ENCODE results near the gene RPL13. TPM values are rescaled to one million over a fixed set of nuclear protein-coding genes. Genes with fewer than 3 reads are reported as not detected.

RPL13 gene
- total and polyA plus RNA-seq, 10 of the 15 experiments (the other 5 are each of a cell fraction or from before 2014, with no cell fraction given) = 386 to 9,428 (median 2,486) TPM

- in situ Hi-C loops (cut with MboI) (no loop called here), intact Hi-C loops (cut with micrococcal nuclease; ENCODE audit: unreplicated experiment) (no loop called here)
- BruUV-seq (replicated peaks) = no TSS peak
- Histone ChIP-seq H3K27ac (ENCODE audit: control insufficient read depth, insufficient read depth) (no peak overlapping the region), H2AFZ (ENCODE audit: control insufficient read depth, low read depth, low read length) (no peak overlapping the region), H4K20me1 (ENCODE audit: control insufficient read depth, insufficient read depth) (no peaks in the 10 kb centered on the region), H3K9ac (ENCODE audit: control insufficient read depth, insufficient read depth, low read length) (no peak overlapping the region), H3K9me3 (replicated peaks; ENCODE audit: control insufficient read depth, insufficient read depth, low read length) (no peaks in the 10 kb centered on the region), H3K79me2 (ENCODE audit: control insufficient read depth, insufficient read depth, low read length) (no peaks in the 10 kb centered on the region; the same call in 1 of the 2 replicates), H3K4me2 (ENCODE audit: control insufficient read depth, insufficient read depth) (no peak overlapping the region), H3K4me3 (no peak overlapping the region), H3K36me3 (ENCODE audit: control insufficient read depth in 2 of 2, insufficient read depth in 2 of 2, low read length in 1 of 2) (peaks cover 12 to 24% of the 10 kb centered on the region in 2 experiments), H3K4me1 (ENCODE audit: control insufficient read depth, insufficient read depth, low read length) (peaks cover 12% of the 10 kb centered on the region), H3K27me3 (replicated peaks in 1 of 2; ENCODE audit: control insufficient read depth in 2 of 2, insufficient read depth in 2 of 2, low read length in 1 of 2) (no peaks in the 10 kb centered on the region)
- WGBS (ENCODE audit: insufficient coverage, insufficient replicate concordance, low lambda C conversion rate, missing lambda C conversion rate) = 96% methylated on average over 31 of the region's 32 CpGs
- DNase-seq (ENCODE audit: low read depth, low spot score) (no peak), FAIRE-seq (no peak), ATAC-seq (no peak)
- RAD21 ChIA-PET (ENCODE audit: unreplicated experiment) = no interaction called here
- POLR2A ChIA-PET = interaction anchor here (1.0 kb wide), 1 partner anchor 10 kb away, joined by 3 read pairs; no protein-coding TSS in a partner anchor
- TF ChIP-seq BMI1 (IDR thresholded peaks at IDR 0.05; ENCODE audit: borderline replicate concordance) = no peak
- TF ChIP-seq, protein P1, sequence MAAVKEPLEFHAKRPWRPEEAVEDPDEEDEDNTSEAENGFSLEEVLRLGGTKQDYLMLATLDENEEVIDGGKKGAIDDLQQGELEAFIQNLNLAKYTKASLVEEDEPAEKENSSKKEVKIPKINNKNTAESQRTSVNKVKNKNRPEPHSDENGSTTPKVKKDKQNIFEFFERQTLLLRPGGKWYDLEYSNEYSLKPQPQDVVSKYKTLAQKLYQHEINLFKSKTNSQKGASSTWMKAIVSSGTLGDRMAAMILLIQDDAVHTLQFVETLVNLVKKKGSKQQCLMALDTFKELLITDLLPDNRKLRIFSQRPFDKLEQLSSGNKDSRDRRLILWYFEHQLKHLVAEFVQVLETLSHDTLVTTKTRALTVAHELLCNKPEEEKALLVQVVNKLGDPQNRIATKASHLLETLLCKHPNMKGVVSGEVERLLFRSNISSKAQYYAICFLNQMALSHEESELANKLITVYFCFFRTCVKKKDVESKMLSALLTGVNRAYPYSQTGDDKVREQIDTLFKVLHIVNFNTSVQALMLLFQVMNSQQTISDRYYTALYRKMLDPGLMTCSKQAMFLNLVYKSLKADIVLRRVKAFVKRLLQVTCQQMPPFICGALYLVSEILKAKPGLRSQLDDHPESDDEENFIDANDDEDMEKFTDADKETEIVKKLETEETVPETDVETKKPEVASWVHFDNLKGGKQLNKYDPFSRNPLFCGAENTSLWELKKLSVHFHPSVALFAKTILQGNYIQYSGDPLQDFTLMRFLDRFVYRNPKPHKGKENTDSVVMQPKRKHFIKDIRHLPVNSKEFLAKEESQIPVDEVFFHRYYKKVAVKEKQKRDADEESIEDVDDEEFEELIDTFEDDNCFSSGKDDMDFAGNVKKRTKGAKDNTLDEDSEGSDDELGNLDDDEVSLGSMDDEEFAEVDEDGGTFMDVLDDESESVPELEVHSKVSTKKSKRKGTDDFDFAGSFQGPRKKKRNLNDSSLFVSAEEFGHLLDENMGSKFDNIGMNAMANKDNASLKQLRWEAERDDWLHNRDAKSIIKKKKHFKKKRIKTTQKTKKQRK (IDR thresholded peaks at IDR 0.05; ENCODE audit: low read depth, low read length) = no peak
- CTCF ChIA-PET = no interaction called here
- SMC1A ChIA-PET (ENCODE audit: uncharacterized antibody, unreplicated experiment) = no interaction called here
Measured at GRCh38 chr16:89523680-89524344, 36.7 kb upstream of the RPL13 start.
